ENCODE results near the gene ELL2.
"Not testable (repeated sequence)": the region's sequence is repeated elsewhere in the genome, so short reads cannot be mapped to it uniquely, and the experiment has no call there.

ELL2 gene

DNA sequence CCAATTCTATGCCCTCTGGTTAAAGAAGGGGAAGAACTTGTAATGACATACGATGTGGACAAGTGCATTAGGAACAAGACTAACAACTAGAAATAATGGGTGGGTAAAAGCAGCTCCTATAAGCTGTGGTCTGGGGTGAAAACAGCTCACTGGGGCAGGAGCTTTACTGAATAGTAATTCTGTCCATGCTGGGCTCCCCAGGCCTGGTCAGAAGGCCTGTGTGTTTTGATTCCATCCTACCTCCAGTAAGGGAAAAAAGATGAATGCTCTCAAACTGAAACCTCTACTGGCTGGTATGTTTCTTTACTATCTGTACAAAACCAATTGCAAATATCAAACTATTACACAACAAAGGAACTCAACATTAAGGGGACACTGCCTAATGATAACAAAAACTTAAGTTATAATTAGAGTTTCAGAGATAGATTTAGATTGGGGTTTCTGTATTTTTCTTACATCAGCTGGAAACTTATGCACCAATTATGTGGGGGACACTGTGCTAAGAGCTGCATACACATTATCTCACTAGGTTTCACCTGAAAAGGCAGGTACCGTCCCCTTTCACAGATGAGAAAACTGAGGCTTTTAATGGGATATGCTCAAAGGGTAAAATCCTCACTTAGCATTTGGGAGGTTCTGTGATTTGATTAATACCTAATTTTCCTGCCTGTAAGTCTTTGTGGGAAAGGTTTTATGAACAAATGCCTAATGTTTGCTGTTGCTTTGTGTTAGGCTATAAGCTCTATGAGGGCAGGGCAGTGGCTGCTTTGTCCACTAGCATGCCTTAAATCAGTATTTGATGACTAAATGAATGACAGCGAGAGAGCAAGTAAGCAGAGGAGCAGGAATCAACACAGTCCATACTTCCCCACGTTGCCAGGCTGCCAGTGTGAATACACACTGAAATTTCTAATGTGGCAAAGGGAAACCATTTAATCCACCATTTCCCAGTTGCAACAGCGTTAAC, 53.6 kb downstream of the ELL2 start:
- DNase-seq (ENCODE audit: low read depth, low spot score) = no peak

DNA sequence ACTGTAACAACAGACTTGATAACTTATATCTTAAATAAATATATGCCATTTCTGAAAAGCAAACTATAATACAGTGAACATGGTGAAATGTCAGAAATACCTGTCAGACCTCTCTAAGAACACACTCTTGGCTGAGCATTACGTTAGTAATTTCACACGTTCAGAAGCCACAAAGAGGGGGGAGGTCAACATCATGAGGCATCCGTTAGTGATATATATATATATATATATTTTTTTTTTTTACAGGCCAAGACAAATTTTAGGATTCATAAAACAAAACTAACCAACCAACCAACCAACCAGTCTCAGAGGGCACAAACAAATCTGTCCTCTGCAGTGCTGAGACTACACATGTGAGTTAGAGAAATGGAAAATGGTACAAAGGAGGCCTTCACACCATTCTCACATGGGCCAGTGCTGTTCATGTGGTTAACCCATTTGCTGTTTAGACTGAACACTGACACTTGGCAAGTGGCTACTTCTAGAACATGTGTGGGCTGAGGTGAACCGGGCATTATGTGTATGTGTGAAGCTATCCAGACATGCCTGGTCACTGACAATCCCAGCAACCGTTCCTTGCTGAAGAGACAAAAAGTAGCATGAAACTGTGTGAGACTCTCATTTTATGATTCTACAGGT, 54.5 kb downstream of the ELL2 start:
- no peak for DNase-seq (ENCODE audit: low read depth, low spot score)

DNA sequence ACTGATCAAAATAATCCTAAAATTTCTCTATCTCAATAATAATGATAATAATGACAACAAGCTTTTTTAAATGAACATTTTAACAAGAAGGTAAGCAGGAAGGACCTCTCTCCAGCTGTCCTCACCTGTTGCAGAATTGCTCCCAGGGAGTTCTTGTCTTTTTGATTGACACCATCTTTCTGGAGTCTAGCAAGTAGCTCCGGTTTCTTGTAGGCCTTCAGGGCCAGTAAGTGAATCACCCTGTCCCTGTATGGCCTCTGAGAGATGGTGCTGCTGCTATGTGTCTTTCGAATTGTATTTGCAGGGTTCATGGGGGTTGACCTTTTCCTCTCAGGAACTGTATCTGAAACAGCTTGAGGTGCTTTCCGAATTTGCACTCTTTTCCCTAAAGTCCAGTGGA, 55.3 kb downstream of the ELL2 start:
- DNase-seq (ENCODE audit: low read depth, low spot score) = not testable (repeated sequence)

DNA sequence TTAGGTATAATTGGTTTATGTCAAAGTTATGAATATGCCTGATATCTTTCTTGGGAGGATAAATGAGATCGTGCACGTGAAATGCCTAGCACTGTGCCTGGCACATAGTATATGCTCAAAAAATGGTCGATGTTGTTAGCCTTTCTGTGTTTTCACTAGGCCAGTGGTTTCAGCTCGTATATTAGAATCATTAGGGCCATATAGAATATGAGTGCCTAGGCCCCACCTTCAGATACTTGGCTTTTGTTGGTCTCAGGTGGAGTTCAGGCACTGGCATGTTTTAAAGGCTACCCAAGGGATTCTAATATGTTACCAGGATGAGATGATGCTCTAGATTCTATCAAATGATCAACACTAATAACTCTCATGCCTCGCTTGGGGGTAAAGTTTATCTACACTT, 56.8 kb downstream of the ELL2 start:
- no peak for DNase-seq (ENCODE audit: low read depth, low spot score)

DNA sequence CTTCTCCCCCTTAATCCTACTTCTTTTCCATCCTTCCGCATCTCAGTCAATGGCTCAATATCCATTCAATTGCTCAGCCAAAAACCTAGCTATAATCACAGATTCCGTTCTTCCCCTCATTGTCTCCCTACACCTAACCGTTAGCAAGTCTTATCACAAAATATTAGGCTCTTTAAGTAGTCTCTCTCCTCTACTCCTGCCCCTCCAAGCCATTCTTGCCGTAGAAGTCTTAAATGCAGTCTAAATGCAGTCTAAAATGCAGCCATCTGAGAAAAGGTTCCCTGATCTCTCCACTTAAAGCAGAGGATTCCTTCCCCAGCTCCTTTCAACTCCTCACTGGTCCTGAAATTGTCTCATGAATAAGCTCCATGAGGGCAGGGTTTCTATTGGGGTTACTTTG, 57.8 kb downstream of the ELL2 start:
- no peak for DNase-seq (ENCODE audit: low read depth, low spot score)

DNA sequence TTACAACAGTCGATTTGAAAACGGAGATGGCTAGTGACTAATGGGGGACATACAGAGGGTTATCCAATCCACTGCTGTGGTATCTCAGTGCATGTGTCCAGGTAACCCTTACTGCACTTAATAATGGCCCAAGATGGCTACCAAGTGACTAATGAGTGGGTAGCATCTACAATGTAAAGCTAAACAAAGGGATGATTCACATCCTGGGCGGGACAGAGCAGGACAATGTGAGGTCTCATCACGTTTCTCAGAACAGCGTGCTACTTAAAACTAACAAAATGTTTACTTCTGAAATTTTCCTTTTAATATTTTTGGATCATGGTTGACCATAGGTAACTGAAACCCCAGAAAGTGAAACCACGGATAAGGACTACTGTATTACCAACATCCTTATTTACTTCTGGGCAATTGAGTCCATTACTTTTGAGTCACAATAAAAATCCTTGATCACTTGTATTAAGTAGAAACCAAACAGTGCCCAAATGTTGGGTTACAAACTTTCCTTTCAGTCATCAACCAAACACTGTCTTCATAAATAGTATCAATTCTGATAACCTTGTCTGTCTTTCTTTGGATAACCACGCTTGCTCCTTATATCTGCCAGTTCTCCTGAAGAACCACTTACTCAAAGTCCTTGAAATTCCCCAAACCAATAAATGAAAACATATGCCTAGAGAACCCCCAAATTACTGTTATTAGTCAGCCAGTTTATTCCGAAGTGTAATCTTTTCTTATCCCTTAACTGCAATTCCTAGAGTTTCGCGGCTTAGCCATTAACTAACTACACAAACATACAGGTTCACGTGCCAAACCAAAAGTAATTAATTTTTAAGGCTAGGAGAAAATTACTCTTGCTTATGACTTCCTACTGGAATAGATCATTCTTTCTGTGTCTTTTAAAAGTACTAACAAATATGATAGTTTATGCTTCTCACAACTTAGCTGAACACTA, 59.7 kb downstream of the ELL2 start:
- no peak for DNase-seq (ENCODE audit: low read depth, low spot score)

DNA sequence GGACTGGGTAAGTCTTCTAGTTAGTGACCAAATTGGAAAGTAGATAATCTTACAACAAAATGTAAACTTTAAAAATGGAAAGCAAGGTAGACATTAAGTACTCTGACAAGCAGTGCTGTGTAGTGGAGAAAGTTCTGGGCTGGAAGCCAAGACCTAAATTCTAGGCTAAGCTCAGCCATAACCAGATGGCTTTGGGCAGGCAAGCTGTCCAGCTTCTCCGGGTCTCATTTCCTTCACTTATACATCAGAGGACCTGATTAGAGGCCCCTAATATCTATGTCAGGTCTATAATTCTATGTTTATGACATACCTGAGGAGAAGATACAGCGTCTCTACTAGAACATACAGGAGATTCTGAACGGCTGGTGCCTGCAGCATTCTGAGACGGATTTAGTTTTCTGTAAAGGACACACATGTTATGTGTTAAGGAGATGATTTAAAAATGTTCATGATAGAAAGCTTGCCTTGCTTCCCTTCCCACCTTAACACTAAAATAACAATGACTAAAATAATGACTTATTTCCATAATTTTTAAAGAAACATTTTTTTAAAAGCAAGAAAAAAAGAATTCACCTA, 61.2 kb downstream of the ELL2 start:
- no peak for DNase-seq (ENCODE audit: low read depth, low spot score)

DNA sequence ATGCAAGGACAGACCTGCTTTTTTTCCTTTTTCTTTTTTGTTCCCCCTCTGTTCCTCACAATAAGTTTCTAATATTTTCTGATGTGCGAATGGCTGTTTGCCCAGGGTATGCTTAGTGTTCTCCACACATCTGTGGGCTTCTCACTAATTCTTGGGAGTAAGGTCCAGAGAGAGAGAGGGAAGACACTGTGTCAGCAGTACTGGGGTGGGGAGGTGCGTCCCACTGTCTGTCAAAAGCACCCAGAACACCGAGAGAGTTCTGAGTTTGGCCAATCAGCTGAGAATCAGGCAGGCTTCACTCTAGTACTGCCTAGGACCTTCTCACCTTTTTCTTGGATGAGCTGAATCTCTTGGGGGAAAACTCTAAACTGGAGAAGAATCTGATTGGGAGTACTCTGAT, 61.8 kb downstream of the ELL2 start:
- DNase-seq (ENCODE audit: low read depth, low spot score) = no peak

DNA sequence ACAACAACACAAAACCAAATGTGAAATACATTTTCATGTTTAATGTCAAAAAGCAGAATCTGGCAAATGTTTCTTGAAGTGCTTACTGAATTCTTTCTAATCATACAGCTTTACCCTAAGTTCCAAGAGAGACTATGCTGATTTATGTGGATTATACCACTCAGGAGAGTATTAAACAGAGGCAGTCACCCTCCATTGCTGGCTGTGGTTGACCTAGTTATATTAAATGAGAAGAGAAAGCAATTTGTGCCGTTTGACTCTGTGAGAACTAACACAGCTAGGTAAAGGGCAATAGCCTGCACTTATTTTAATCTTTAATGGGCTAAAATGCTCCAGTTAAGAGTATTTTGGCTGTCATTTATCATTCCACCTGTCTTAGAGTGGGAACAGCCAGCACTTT, 62.6 kb downstream of the ELL2 start:
- DNase-seq (ENCODE audit: low read depth, low spot score) = no peak

DNA sequence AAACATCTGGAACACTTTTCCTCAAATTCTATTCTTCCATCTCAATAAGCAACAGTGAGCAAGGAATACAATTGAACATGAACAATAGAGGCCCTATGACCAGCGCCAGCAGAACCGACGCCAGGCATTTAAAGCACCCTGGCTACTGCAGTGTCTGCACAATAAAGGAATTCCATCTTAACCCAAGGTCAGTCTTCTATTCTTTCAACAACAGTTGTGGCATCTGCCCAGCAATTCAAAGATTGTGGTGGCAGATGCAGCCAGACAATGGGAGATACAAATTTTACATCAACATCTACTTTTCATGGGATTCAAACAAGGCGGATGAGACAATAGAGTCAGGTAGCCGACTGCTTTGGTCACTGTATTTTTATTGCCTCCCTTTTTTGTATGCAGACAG, 65.9 kb downstream of the ELL2 start:
- DNase-seq (ENCODE audit: low read depth, low spot score) = peak; percentile 33

DNA sequence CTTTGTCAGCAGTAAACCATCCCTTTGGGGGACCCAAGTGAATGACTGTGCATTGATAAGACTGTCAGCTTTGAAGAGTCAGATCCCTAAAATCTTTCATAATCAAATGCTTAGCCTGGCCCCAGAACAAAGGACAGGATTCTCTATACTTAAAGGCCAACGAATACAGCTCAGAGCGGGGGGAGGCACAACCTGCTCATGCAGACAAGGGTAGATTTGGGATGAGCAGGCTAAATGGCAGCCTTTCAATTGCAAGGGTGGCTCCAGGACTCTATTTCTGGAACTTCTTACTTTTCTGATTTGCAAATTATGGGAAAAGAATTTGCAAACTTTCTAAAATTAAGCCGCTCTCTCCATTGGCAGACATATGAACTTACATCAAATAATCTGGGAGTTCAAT, 66.4 kb downstream of the ELL2 start:
- DNase-seq (ENCODE audit: low read depth, low spot score) = no peak

DNA sequence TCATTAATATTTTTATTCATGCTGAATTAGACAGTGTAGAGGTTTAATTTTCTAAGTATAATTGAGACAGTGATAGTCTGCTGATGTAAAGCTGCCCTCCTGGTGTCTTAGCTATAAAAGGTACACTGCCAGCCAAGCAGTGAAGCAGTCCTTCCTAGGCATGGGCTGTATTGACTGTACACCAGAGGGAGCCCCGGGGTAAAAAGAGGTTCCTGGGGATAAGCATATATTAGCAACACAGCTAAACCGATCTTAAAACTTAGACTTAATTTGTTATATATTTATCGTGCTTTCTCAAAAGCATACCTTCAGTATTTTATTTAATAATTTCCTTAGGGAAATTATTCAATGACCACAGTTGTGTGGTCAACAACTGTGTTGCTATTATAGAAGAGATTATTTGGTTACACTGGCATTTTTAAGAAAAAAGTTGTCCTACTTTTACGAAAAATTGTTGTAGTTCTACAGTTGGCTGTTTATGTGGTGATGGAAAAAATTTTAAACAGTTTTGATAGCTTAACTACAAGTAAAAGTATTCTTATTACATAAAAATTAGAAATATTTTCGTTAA, 68.8 kb downstream of the ELL2 start:
- no peak for DNase-seq (ENCODE audit: low read depth, low spot score)

DNA sequence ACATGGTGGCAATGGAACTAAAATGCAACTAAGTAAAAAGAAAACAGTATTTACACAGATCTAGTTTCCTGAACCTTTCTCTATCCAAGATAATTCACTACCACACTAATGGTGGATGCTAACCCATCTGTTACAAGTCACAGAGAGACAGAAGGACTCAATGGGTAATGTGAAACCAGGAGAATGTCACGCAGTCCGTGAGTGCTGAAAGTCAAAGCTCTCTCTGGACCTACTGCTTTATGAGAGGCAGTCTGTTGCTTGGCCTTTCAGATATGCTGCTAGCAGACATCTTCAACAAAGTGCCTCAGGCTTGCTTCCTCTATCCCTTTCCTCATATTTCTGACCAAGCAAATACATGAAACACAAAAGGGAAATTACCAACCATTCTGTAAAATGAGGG, 70.2 kb downstream of the ELL2 start:
- no peak for DNase-seq (ENCODE audit: low read depth, low spot score)

DNA sequence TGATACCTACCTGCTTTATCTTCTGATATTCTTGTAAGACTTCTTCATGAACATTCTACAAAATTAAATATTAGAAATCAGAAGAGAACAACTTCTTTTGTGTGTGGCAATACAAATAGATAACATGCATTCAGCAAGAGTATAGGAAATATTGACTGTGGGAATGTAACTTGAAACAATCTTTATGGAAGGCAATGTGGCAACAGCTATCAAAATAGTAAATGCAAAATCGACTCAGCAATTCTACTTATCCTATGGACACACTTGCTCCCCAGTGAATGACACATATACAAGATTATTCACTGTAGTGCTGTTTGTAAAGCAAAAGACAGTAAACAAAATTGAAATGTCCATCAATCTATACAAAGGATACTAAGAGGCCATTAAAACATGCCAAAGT, 72.6 kb downstream of the ELL2 start:
- DNase-seq (ENCODE audit: low read depth, low spot score) = no peak

DNA sequence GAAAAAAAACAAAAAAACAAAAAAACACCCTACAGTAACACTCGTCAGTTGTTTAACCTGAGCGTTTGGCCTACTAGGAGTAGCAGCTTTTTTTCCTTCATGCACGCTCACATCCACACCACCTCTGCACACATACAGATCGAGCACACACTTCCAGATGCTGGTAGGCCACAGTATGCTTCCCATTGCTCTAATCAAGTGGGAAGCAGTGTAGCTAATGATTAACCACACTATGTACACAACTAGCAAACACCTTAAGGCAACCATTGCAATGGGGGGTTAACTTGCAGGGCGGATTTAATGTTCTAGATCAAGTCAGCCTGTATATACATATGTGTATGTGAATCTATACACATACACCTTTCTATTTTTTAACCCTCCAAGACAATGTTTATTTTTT, 73.7 kb downstream of the ELL2 start:
- DNase-seq (ENCODE audit: low read depth, low spot score) = no peak

DNA sequence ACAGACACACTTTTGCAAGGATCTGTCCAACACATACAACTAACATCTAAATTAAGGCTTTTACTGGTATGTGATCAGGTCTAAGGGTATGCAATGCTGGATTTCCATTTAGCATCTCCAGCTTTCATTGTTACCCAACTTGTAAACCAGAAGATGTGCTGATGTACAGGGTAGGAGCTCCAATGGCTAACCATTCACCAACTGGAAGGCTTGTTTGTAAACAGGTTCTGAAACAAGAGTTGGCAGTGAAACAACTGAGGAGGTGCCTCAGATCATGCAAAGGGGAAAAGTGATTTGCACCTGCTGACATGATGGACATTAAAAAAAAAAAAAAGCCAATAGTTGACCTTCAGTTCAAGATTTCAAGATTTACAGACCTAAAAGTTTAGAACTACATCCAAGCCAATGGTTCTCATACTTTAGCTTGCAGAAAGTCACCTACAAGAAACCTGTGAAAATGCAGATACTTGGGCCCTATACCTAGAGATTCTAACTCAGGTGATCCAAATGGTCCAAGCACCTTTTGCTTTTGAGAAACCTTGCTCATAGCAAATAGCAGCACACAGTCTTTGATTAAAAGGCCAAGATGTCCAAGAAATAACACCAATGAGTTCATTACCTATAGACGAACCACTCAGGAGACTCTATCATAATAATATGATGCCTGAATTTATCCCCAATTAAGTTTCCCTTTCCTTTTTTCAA, 75.2 kb downstream of the ELL2 start:
- DNase-seq (ENCODE audit: low read depth, low spot score) = no peak

DNA sequence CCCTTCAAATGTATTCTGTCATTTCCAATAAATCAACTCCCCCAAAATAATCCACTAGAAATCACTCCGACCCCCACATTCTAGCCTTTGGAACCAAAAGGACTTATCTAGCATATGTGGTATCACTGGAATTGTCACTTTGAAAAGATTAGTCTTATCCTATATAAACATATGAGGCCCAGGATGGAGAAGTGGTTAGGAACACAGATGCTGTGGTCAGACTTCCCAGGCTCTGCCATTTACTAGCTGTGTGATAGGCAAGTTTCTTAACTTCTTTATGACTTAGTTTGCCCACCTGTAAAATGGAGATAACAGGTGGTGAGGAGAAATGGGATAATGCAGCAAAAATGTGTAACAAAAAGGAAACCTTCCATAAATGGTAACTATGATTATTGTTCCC, 77.1 kb downstream of the ELL2 start:
- DNase-seq (ENCODE audit: low read depth, low spot score) = no peak

DNA sequence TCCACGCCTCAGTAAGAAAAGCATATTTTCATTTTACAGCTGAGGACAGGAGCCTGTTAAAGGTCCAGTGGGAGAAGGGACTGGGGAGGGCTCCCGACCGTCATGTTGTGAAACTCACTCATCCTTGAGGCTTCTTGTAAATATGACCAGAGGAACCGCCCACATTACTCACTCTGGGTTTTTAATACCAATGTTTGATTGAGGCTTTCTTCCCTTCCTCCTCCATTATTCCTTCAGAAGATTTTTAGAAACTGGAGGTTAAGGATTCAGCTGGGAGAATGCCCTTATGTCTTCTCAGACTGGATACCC, 77.7 kb downstream of the ELL2 start:
- no peak for DNase-seq (ENCODE audit: low read depth, low spot score)

DNA sequence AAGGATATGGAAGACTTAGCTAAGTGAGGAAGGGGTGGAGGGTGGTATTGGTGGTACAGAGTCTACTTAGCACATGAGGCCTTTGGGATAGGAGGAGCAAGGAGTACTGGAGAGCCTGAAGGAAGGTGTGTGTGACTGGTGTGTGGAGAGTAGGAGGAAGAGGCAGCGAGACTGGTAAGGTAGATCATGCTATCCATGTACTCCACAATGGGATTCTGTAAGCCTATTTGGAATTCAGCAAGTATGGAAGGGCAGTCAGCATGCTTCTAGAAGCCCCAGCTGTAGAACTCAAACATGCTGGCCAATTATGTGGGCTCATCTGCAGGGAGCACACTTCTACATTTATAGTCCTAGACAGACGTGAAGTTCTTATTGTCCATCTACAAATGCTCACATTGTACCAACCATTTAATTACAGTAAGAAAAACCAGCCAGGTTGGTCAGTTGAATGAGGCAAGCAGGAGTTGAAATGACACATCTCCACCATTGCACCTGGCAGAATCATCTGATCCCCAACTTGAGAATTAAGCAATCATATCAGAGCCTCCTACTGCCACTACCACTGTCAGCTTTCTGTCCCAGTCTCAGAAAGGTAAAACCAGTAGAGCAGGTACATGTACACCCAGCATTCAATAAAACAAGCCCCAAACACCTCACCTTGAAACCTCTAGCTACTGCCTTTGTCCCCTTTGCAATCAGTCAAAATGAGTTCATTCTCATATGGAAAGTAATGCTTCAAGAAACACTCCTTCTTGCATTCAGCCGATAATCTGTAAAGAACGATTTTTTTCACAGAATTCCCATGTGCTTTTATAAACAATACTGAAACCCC, 78.2 kb downstream of the ELL2 start:
- DNase-seq (ENCODE audit: low read depth, low spot score) = no peak

DNA sequence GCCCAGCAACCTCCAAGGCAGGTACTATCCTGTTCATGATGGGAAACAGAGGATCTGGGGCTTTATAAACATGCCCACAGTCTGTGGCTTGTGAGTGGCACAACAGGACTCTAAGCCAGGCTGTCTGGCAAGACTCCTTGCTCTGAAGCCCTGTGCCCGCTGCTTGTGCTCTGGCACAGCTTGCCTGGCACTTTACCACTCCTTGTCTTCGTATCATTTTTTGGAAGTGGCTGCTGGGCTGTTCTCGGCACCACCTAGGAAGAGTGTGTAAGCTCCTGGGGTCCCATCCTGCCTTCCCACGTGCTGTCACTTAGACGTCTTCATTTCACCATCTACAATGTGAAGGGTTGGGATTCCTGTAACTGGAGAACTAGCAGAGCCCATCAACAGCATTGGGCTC, 79.8 kb downstream of the ELL2 start:
- no peak for DNase-seq (ENCODE audit: low read depth, low spot score)

All from iPS DF 19.7 (cell line).